ENCODE results near the gene C12orf43. TPM values are rescaled to one million over a fixed set of nuclear protein-coding genes. Genes with fewer than 3 reads are reported as not detected.

Gene C12orf43
- total RNA-seq, 2 donors from 2014 or later = 6.7 to 11.5 TPM

DNA sequence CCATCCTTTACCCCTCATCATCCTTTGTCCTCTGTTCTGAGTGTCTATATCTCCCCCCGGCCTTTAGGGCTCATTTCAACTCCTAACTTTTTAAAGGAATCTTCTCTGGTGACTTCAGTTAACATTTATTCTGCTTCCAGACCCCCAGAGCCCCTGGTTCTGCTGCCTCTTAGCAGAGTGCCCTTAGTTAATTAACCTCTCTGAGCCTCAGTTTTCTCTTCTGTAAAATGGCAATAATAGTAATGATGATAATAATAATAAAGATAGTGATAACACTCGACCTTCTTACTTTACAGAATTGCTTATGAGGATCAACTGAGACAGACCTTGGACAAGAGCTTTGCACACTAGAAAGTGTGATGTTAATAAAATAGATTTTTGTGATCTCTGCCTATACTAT is 6.4 kb upstream of the C12orf43 start:
- H3K9me3 ChIP-seq = no peaks in the 10 kb centered on the region
- DNase-seq (no peak), ATAC-seq (no peak)
- 61 to 71% methylated on average over 2 of the region's 2 CpGs for WGBS, 2 donors
- H3K27ac ChIP-seq = no peak overlapping the region
- H3K4me1 ChIP-seq = peaks cover 10% of the 10 kb centered on the region
- H3K4me3 ChIP-seq = no peak overlapping the region
- no peaks in the 10 kb centered on the region for H3K36me3 ChIP-seq (replicated peaks in 1 of 2; ENCODE audit: insufficient read depth in 1 of 2, low read depth in 2 of 2)
- intact Hi-C loops (cut with DNase I) = no loop called here
- no peaks in the 10 kb centered on the region for H3K27me3 ChIP-seq
- no peak for TF ChIP-seq POLR2A (IDR thresholded peaks at IDR 0.05)
- TF ChIP-seq, protein P1, sequence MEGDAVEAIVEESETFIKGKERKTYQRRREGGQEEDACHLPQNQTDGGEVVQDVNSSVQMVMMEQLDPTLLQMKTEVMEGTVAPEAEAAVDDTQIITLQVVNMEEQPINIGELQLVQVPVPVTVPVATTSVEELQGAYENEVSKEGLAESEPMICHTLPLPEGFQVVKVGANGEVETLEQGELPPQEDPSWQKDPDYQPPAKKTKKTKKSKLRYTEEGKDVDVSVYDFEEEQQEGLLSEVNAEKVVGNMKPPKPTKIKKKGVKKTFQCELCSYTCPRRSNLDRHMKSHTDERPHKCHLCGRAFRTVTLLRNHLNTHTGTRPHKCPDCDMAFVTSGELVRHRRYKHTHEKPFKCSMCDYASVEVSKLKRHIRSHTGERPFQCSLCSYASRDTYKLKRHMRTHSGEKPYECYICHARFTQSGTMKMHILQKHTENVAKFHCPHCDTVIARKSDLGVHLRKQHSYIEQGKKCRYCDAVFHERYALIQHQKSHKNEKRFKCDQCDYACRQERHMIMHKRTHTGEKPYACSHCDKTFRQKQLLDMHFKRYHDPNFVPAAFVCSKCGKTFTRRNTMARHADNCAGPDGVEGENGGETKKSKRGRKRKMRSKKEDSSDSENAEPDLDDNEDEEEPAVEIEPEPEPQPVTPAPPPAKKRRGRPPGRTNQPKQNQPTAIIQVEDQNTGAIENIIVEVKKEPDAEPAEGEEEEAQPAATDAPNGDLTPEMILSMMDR (IDR thresholded peaks at IDR 0.05) = no peak

DNA sequence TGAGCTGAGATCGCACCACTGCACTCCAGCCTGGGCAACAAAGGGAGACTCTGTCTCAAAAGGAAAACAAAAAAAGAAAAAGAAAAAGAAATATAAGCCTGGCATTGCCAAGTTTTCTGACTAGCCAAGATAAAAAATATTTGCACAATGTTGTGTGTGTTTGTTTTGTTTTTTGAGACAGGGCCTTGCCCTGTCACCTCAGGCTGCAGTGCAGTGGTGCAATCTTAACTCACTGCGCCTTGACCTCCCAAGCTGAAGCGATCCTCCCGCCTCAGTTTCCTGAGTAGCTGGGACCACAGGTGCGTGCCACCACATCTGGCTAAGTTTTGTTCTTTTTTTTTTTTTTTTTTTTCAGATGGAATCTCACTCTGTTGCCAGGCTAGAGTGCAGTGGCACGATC is 5.5 kb upstream of the C12orf43 start:
- no peaks in the 10 kb centered on the region for H3K36me3 ChIP-seq (replicated peaks in 1 of 2; ENCODE audit: insufficient read depth in 1 of 2, low read depth in 2 of 2)
- H3K4me1 ChIP-seq = peaks cover 10% of the 10 kb centered on the region
- ATAC-seq (peak; percentile 40), DNase-seq (no peak)
- 27 to 30% methylated on average over 6 of the region's 6 CpGs for WGBS, 2 donors
- intact Hi-C loops (cut with DNase I) = no loop called here
- H3K27me3 ChIP-seq = no peaks in the 10 kb centered on the region
- no peaks in the 10 kb centered on the region for H3K9me3 ChIP-seq
- no peak for TF ChIP-seq POLR2A (IDR thresholded peaks at IDR 0.05)
- TF ChIP-seq, protein P1 (IDR thresholded peaks at IDR 0.05) = no peak
- no peak overlapping the region for H3K4me3 ChIP-seq
- no peak overlapping the region for H3K27ac ChIP-seq

DNA sequence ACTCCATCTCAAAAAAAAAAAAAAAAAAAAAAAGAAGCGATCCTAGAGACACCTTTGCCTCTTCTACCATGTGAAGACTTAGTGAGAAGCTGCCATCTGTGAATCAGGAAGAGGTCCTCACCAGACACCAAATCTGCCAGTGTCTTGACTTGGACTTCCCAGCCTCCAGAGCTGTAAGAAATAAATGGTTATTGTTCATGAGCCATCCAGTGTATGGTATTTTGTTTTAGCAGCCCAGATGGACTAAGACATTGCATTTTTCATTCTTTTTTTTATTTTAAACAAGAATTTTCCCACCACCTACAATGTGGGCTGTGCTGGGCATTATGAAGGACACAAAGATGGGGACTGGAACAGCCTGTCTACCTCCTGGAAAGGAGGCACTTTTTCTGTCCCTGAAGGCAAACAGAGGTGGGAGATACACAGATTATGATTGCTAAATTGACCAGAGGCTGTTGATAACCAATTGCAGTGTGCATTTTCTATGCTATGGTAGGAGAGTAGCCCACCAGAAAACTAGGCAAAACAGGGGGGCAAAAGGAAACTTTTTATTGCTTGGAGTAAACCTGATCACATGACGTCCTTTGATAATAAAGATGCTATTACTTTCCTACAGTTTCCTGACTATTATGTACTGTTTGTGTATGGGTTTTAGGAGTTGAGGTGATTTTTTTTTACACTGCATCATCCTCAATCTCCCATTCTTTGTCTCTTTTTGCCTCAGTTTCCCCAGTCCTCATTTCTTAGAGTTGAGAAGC is 2.8 kb upstream of the C12orf43 start:
- Histone ChIP-seq H3K4me1 (peaks cover 18% of the 10 kb centered on the region), H3K27me3 (no peaks in the 10 kb centered on the region), H3K27ac (no peak overlapping the region), H3K9me3 (no peaks in the 10 kb centered on the region), H3K4me3 (no peak overlapping the region), H3K36me3 (replicated peaks in 1 of 2; ENCODE audit: insufficient read depth in 1 of 2, low read depth in 2 of 2) (no peaks in the 10 kb centered on the region)
- intact Hi-C loops (cut with DNase I) = no loop called here
- 91 to 94% methylated on average over 2 of the region's 2 CpGs for WGBS, 2 donors
- TF ChIP-seq POLR2A (IDR thresholded peaks at IDR 0.05) = no peak
- TF ChIP-seq, protein P1 (IDR thresholded peaks at IDR 0.05) = no peak
- ATAC-seq (no peak), DNase-seq (no peak)

DNA sequence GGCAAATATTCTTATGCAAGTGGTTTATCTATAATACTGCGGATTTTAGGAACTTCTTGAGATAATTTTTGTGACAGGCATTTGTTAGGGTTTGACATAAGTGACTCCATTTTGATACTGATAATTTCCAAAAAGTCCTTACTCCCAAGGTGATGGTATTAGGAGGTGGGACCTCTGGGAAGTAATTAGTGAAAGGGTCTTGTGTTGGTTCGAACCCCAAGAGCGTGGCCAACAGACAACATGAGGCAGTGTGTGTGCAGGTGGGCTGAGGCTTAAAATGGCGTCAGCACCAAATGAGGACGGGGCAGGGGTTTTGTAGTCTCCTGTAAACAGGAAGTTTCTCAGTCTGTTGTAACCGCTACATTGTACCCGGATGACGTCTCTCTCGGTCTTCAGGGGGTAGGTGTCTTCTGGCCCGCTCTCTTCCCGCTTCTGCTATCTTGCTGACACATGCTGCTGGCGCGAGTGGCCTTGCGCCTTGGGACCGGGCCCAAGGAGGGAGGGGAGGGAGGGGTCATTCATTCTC is 1.7 kb upstream of the C12orf43 start:
- ATAC-seq (no peak), DNase-seq (no peak)
- WGBS, 2 donors = 85 to 88% methylated on average over 15 of the region's 15 CpGs
- TF ChIP-seq POLR2A (IDR thresholded peaks at IDR 0.05) = no peak
- Histone ChIP-seq H3K4me1 (peaks cover 18% of the 10 kb centered on the region), H3K27ac (no peak overlapping the region), H3K4me3 (no peak overlapping the region), H3K9me3 (no peaks in the 10 kb centered on the region), H3K36me3 (replicated peaks in 1 of 2; ENCODE audit: insufficient read depth in 1 of 2, low read depth in 2 of 2) (no peaks in the 10 kb centered on the region), H3K27me3 (no peaks in the 10 kb centered on the region)
- intact Hi-C loops (cut with DNase I) = no loop called here

DNA sequence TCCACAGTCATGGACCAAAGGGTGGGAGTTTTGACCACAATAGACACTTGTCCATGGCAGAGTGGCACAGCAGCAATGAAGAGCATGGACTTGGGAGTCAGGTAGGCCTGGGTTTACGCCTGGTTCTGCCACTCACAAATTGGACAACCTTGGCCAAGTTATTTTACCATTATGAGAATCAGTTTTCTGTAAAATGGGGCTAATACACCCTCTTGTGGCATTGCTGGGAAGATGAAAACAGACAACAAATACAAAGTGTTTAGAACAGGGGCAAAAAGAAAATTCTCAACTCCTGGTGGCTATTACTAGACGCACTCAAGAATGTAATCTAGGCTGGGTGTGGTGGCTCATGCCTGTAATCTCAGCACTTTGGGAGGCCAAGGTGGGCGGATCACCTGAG is 2.6 kb downstream of the C12orf43 start:
- DNase-seq (no peak), ATAC-seq (no peak)
- TF ChIP-seq, protein P1 (IDR thresholded peaks at IDR 0.05) = peak in 3 of 7 experiments; percentile 6 to 27 (median 8)
- no peak for TF ChIP-seq POLR2A (IDR thresholded peaks at IDR 0.05)
- WGBS, 2 donors = 68 to 74% methylated on average over 3 of the region's 3 CpGs
- peaks cover 16% of the 10 kb centered on the region for H3K4me1 ChIP-seq
- no peaks in the 10 kb centered on the region for H3K27me3 ChIP-seq
- no peak overlapping the region for H3K27ac ChIP-seq
- H3K4me3 ChIP-seq = no peak overlapping the region
- no peaks in the 10 kb centered on the region for H3K9me3 ChIP-seq
- intact Hi-C loops (cut with DNase I) = no loop called here
- peaks cover 0 to 1% of the 10 kb centered on the region in 2 donors for H3K36me3 ChIP-seq (replicated peaks in 1 of 2; ENCODE audit: insufficient read depth in 1 of 2, low read depth in 2 of 2)
